Upper lobe of left lung (tissue), 4 donors: ENCODE results near the gene RXRB.

Experiments
- EP300 ChIP-seq, 4 donors: sonication (generic); formaldehyde crosslinking; IDR thresholded peaks; one replicate each; pipeline ENCODE4 v1.5.1; 2017; ENCODE audit warnings: antibody characterized with exemption in 4 of 4, control low read depth in 2 of 4
- POLR2A ChIP-seq, 4 donors: fragments of 450-650 bp; IDR thresholded peaks; one replicate each; pipeline ENCODE4 v1.5.1; 2016 to 2017; ENCODE audit warnings: antibody characterized with exemption in 4 of 4, mild to moderate bottlenecking in 2 of 4
- TF ChIP-seq, protein P1 (sequence below), 6 experiments: fragments of 450-650 bp in 4 of 6; fragments of 200-600 bp in 2 of 6; sonication (generic) in 2 of 6; IDR thresholded peaks; one replicate each; pipeline ENCODE4 v1.5.1; 2016 to 2019; ENCODE audit warnings: antibody characterized with exemption in 6 of 6

DNA sequence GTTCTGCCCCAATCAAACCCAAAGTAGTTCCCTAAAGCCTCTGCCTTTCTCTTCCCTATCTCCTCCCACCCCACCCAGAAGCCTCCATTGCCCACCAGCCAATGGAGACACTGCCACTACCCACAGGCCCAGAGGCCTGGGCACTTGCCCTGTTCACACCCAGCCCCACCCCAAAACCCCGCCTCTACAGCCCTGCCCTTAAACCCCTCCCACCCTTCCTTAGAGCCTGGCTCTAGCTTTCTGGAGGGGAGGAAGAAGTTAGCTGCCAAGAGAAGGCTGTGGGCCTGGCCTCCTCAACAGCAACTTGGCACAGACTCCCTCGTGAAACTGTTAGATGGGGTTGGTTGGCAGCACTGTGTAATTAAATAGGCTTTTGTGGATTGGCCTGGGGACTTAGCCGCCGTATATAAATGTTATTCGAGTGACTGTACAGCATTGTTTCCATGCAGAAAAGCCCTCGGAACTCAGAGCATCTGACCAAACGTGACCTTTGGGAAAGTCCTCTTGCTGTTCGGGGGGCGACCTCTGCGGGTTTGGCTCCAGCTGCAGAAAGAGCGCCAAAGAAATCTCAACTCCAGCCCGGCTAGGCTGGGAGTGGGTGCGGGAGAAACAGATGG, 39.6 kb downstream of the RXRB start:
- TF ChIP-seq, protein P1, sequence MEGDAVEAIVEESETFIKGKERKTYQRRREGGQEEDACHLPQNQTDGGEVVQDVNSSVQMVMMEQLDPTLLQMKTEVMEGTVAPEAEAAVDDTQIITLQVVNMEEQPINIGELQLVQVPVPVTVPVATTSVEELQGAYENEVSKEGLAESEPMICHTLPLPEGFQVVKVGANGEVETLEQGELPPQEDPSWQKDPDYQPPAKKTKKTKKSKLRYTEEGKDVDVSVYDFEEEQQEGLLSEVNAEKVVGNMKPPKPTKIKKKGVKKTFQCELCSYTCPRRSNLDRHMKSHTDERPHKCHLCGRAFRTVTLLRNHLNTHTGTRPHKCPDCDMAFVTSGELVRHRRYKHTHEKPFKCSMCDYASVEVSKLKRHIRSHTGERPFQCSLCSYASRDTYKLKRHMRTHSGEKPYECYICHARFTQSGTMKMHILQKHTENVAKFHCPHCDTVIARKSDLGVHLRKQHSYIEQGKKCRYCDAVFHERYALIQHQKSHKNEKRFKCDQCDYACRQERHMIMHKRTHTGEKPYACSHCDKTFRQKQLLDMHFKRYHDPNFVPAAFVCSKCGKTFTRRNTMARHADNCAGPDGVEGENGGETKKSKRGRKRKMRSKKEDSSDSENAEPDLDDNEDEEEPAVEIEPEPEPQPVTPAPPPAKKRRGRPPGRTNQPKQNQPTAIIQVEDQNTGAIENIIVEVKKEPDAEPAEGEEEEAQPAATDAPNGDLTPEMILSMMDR (IDR thresholded peaks at IDR 0.05), result no peak
- TF ChIP-seq EP300 (IDR thresholded peaks at IDR 0.05) (no peak), POLR2A (IDR thresholded peaks at IDR 0.05) (no peak)
